ENCODE data around the gene TBC1D22A. TPM values are rescaled to one million over a fixed set of nuclear protein-coding genes. Genes with fewer than 3 reads are reported as not detected.

TBC1D22A gene
- total RNA-seq, 2 donors from 2014 or later, result 15.8 to 17.4 TPM

- intact Hi-C loops (cut with DNase I), result no loop called here
- no peak for ATAC-seq
Measured at GRCh38 chr22:46905834-46906233, 143.4 kb downstream of the TBC1D22A start.

DNA sequence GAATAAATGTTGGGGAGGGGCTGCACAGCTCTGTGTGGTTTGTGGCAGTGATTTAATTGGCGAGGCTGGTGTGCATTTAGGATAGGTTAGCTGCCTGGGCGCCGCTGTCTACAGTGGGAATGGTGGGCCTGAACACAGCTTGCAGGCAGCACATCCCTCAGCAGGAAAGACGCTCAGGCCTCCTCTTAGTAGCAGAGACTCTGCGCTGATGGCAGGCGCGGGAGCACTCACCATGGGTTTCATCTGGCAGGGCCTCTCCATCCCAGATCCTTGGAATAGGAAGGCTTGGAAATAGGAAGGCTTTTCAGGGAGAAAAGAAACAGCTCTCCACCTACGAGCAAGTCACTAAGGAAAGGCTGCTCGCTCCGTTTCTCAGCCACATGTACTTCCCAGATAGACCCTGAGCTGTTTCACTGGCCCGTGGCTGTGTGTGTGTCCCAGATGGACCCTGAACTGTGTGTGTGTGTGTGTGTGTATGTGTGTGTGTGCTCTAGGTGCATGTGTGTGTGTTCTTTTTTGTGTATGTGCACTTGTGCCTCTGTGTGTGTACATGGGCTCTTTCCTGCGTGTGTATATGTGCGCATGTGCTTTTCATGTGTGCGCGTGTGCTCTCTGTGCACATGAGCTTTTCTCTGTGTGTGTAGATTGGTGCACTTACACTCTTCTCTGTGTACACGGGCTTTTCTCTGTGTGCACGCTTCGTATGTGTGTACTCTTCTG, 144.0 kb downstream of the TBC1D22A start:
- intact Hi-C loops (cut with DNase I), result no loop called here
- no peak for ATAC-seq

More at GRCh38 chr22:46905834-46906233, 143.4 kb downstream of the TBC1D22A start:
- no peak for DNase-seq

DNA sequence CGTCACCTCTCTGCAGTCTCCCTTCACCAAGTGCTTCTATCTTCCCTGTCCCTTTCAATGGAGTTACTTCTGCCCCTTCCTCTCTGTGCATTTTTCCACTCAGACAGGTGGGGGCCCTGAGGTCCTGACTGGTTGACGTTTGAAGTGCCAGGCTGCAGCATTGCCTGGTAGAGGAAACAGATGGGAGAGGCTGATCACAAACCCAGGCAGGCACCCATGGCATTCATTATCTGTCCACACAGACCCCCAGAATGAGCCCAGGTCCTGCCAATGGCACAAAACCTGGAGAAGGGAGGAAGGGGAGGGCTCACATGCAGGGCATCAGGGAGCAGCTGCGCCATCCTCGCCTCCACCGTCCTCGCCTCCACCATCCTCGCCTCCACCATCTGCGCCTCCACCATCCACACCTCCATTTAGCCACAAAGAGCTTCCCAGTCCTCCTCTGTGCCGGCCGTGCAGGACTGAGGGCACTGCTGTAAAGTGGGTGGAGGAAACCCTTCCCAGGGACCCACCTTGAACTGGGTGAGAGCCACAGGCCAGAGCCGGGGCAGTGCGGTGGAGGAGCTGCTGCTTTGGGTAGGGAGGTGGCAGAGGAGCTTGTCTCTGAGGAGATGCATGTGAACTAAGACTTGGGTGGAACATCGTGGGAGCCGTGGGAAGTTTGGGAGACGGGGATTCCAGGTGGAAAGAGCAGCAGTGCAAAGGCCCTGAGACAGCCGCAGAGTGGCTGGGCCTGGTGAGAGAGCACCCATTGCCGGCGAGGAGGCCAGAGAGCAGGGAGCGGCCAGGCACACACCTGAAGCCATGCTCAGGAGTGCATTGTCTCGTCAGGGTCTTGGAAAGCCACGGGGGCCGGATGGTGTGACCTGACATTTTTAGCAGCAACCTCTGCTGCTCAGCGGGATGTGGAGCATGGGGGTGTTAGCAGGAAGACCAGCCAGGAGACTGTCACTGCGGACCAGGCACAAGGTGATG, 145.1 kb downstream of the TBC1D22A start:
- DNase-seq (no peak), ATAC-seq (no peak)
- intact Hi-C loops (cut with DNase I), result no loop called here

More for the DNA sequence above, 144.0 kb downstream of the TBC1D22A start:
- no peak for DNase-seq

GRCh38 chr22:46908641-46909107, 146.2 kb downstream of the TBC1D22A start:
- DNase-seq, result no peak
- intact Hi-C loops (cut with DNase I), result no loop called here
- no peak for ATAC-seq

DNA sequence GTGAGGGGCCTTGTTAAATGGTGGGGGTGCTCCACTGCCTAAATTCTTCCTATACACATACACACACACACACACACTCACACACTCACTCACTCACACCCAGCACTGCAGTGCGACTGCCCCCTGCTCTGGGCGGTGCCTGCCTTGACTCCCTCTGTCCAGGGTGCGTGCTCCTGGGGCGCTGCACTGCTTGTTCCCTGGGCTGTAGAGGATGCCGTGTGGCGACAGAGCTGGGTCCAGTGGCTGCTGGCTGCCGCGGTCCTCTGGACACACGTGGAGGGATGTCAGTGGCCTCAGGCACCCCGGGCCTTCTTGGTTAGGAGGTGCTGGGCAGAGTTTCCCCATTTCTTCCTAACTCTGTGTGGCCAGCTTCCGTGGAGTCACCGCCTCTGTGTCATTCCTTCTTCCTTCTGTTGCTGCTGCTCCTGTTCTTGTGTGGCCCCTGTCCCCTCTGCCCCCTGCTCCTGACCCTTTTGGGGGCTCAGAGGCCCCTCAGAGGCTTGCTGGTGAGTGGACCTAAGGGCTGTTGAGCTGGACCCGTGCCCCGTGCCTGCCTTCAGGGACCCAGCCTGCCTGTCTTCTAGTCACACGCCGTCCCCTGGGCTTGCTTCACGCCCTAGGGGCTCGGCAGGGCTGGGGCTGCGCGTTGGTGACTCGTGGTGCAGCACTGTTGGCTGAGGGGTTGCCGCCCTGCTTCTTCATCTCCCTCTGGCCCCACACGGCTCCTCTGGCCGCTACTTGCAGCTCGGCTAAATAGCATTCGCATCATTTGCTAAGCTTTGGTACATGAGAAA, 147.0 kb downstream of the TBC1D22A start:
- no peak for ATAC-seq
- DNase-seq, result no peak
- intact Hi-C loops (cut with DNase I), result loop anchor here in 1 of 2 donors (10.0 kb wide), 1 partner anchor 65 kb away; no protein-coding TSS in a partner anchor

GRCh38 chr22:46910624-46911023, 148.2 kb downstream of the TBC1D22A start:
- no peak for DNase-seq
- no peak for ATAC-seq
- intact Hi-C loops (cut with DNase I), result loop anchor here in 1 of 2 donors (10.0 kb wide), 1 partner anchor 64 kb away; no protein-coding TSS in a partner anchor

DNA sequence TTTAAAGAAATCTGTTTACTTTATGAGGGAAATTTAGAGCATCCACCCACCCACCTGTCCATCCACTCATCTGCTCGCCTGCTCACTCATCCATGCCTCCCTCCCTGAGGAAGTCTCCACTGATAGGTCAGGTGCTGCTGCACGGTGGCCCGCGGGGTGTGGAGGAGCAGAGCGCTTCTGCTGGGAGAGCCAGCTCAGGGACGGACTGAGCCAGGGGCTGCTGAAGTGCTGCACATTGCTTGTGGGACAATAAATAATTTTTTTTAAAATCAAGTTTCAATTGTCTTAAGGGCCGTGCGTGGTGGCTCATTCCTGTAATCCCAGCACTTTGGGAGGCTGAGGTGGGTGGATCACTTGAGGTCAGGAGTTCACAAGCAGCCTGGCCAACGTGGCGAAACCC, 148.9 kb downstream of the TBC1D22A start:
- intact Hi-C loops (cut with DNase I), result loop anchor here in 1 of 2 donors (10.0 kb wide), 1 partner anchor 63 kb away; no protein-coding TSS in a partner anchor
- DNase-seq, result no peak
- no peak for ATAC-seq

DNA sequence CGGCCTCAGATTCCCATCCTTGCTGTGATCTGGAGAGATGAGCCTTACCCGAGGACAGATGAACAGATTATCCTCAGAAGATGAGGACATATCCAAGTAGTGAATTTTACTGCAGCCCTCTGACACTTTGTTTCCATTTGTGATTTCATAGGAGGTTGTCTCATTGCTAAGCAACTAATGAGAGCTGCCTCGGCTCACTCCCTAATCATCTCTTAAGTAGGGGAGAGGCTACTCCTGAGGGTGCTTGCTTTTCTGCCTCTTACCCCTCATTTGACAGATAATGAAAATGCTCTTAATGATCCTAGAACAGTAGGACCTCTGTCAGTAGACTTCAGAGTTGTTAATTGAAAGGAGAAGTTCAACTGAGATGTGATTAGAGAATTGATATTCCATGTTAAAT, 150.9 kb downstream of the TBC1D22A start:
- intact Hi-C loops (cut with DNase I), result loop anchor here in 1 of 2 donors (10.0 kb wide), 1 partner anchor 61 kb away; no protein-coding TSS in a partner anchor

DNA sequence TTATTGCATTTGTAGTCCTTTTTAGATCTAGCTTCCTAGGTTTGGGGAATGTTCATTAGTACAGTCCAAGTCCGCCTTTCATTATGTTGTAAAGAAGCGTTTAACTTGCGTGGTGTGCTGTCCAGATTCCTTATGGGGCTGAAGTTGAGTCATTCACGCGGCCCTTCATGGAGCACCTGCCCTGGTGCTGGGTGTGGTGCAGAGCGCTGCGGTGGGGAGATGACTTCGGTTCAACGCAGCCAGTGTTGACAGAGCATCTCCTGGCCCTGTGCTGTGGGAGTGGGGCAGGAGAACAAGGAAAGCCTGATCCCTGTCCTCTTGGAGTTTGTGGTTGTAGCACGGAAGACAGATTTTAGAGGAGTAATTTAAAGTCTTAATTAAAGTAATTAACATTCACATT, 152.0 kb downstream of the TBC1D22A start:
- intact Hi-C loops (cut with DNase I), result loop anchor here in 1 of 2 donors (10.0 kb wide), 1 partner anchor 60 kb away; no protein-coding TSS in a partner anchor
- no peak for DNase-seq
- no peak for ATAC-seq

More for the DNA sequence above, 150.9 kb downstream of the TBC1D22A start:
- ATAC-seq, result no peak
- DNase-seq, result no peak

GRCh38 chr22:46914916-46915894, 152.8 kb downstream of the TBC1D22A start:
- ATAC-seq (no peak), DNase-seq (no peak)
- intact Hi-C loops (cut with DNase I), result loop anchor here in 1 of 2 donors (10.0 kb wide), 1 partner anchor 60 kb away; no protein-coding TSS in a partner anchor

GRCh38 chr22:46915950-46916730, 153.7 kb downstream of the TBC1D22A start:
- DNase-seq (no peak), ATAC-seq (no peak)
- intact Hi-C loops (cut with DNase I), result loop anchor here in 1 of 2 donors (10.0 kb wide), 1 partner anchor 59 kb away; no protein-coding TSS in a partner anchor

DNA sequence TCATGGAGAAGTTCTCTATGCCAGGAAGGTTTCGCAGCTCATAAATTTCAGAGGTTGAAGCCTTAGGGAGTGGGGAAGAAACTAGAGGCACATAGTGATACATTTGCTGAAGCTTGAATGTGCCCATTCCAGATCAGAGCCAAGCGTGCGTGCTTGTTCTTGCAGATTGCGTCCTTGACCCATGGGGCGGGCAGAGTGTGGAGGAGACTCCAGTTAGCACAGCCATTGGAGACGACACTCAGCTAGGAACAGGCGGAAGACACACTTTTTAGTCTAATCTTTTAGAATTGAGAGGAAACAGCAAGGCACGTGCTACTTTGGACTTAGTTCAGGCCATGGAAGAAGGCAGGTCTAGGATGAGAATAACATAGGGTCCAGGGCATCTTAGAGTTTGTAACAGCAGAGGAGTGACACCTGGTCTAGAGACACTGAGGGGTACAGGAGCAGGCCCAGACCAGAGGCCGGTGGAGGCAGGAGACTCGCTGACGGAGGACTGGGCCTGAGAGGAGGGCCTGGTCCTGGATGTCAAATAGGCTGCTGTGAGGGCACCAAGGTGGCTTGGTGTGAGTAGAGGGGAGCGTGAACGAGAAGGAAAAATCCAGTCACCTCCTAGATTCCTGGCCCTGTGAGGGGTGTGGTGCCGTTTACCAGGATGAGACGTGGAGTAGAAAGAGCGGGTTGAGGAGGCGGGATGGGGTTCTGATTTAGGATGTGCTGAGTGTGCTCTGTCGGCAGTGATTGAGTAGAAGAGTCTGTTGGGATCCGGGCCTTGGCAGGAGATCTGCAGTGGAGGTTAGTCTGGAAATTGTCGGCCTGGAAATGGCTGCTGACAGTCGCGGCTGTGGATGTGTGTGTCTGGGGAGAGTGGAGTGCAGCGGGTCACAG, 154.7 kb downstream of the TBC1D22A start:
- no peak for DNase-seq
- intact Hi-C loops (cut with DNase I), result loop anchor here in 1 of 2 donors (10.0 kb wide), 1 partner anchor 58 kb away; no protein-coding TSS in a partner anchor
- no peak for ATAC-seq

- DNase-seq (no peak), ATAC-seq (no peak)
- intact Hi-C loops (cut with DNase I), result loop anchor here in 1 of 2 donors (10.0 kb wide), 1 partner anchor 57 kb away; no protein-coding TSS in a partner anchor
Measured at GRCh38 chr22:46917771-46918101, 155.3 kb downstream of the TBC1D22A start.

DNA sequence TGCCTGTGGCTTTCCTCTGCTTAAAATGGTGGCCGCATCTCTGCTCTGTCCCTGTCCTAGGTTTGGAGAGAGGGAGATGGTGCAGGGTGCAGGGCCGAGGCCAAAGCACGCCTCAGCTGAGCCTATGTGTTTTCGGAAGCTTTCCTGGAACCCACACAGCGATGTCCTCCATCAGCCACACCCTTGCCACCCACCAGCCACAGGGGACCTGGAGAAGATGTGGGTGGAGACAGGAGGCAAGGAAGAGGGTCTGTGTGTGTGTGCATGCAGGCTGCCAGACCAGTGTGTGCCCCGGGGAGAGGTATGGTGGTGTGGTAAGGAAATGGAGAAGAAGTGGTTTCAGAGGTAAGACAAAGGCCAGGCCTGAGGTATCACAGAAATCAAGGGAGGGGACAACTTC, 155.7 kb downstream of the TBC1D22A start:
- ATAC-seq, result no peak
- intact Hi-C loops (cut with DNase I), result loop anchor here in 1 of 2 donors (10.0 kb wide), 1 partner anchor 57 kb away; no protein-coding TSS in a partner anchor
- no peak for DNase-seq

DNA sequence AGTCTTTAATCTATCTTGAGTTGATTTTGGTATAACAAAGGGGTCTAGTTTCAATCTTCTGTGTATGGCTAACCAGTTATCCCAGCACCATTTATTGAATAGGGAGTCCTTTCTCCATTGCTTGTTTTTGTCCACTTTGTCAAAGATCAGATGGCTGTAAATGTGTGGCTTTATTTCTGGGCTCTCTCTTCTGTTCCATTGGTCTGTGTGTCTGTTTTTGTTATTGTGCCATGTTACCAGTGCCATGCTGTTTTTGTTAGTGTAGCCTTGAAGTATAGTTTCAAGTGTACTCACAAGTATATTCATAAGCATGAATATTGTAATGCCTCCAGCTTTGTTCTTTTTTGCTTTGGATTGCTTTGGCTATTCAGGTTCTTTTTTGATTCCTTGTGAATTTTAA, 159.6 kb downstream of the TBC1D22A start:
- no peak for ATAC-seq
- intact Hi-C loops (cut with DNase I), result no loop called here
- no peak for DNase-seq

DNA sequence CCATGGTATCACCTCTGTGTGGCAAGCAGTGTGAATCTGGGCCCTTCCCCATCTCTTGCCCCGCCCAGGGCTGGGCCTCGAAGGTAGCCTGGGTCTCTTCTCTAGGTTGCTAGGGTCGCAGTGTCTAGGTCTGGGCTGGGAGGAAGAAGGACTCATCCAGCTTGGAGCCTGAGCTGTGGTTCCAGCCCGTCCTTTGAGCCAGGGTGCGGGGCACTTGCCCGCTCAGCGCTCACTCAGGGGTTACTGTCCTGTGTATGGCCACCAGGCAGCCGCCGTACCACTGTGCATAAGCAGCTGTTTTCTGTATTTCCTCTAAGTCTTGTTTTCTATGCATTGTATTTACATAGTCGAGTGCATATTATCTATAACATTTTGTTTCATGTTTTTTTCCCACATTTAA, 160.9 kb downstream of the TBC1D22A start:
- intact Hi-C loops (cut with DNase I), result no loop called here
- DNase-seq (no peak), ATAC-seq (no peak)

Measured in left cardiac atrium (tissue), 4 donors.